Right forelimb (tissue), 1 donor: ENCODE measurements around the gene TTC34.
"Not testable (repeated sequence)": the region's sequence is repeated elsewhere in the genome, so short reads cannot be mapped to it uniquely, and the experiment has no call there.

Experiments
- DNase-seq: peaks from one replicate; pipeline ENCODE4 v3.0.0-alpha.2; 2018

Gene TTC34

DNA sequence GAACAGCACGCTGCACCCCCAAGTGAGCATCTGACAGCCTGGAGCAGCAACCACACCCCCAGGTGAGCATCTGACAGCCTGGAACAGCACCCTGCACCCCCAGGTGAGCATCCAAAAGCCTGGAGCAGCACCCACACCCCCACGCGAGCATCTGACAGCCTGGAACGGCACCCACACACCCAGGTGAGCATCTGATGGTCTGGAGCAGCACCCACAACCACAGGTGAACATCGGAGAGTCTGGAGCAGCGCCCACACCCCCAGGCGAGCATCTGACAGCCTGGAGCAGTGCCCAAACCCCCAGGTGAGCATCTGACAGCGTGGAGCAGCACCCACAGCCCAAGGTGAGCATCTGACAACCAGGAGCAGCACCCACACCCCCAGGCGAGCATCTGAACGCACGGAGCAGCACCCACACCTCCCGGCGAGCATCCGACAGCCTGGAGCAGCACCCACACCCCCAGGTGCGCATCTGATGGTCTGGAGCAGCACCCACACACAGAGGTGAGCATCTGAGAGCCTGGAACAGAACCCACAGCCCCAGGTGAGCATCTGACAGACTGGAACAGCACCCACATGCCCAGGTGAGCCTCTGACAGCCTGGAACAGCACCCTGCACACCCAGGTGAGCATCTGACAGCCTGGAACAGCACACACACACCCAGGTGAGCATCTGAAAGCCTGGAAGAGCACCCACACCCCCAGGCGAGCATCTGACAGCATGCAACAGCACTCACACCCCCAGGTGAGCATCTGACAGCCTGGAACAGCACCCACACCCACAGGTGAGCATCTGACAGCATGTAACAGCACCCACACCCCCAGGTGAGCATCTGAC, 145.7 kb downstream of the TTC34 start:
- not testable (repeated sequence) for DNase-seq

DNA sequence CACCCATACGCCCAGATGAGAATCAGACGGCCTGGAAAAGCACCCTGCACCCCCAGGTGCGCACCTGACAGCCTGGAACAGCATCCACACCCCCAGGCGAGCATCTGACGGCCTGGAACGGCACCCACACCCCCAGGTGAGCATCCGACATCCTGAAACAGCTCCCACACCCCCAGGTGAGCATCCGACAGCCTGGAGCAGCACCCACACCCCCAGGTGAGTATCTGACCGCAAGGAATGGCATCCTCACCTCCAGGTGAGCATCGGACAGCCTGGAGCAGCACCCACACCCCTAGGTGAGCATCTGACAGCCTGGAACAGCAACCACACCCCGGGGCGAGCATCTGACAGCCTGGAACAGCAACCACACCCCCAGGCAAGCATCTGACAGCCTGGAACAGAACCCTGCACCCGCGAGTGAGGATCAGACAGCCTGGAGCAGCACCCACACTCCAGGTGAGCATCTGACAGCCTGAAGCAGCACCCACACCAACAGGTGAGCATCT, 147.0 kb downstream of the TTC34 start:
- DNase-seq: not testable (repeated sequence)

DNA sequence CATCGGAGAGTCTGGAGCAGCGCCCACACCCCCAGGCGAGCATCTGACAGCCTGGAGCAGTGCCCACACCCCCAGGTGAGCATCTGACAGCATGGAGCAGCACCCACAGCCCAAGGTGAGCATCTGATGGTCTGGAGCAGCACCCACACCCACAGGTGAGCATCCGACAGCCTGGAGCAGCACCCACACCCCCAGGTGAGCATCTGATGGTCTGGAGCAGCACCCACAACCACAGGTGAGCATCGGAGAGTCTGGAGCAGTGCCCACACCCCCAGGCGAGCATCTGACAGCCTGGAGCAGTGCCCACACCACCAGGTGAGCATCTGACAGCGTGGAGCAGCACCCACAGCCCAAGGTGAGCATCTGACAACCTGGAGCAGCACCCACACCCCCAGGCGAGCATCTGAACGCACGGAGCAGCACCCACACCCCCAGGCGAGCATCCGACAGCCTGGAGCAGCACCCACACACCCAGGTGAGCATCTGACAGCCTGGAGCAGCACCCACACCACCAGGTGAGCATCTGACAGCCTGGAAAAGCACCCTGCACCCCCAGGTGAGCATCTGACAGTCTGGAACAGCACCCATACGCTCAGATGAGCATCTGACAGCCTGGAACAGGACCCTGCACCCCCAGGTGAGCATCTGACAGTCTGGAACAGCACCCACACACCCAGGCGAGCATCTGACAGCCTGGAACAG, 147.6 kb downstream of the TTC34 start:
- not testable (repeated sequence) for DNase-seq

DNA sequence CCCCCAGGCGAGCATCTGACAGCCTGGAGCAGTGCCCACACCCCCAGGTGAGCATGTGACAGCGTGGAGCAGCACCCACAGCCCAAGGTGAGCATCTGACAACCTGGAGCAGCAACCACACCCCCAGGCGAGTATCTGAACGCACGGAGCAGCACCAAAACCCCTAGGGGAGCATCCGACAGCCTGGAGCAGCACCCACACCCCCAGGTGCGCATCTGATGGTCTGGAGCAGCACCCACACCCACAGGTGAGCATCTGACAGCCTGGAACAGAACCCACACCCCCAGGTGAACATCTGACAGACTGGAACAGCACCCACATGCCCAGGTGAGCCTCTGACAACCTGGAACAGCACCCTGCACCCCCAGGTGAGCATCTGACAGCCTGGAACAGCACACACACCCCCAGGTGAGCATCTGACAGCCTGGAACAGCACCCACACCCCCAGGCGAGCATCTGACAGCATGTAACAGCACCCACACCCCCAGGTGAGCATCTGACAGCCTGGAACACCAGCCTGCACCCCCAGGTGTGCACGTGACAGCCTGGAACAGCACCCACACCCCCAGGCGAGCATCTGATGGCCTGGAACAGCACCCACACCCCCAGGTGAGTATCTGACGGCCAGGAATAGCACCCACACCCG, 148.4 kb downstream of the TTC34 start:
- not testable (repeated sequence) for DNase-seq

DNA sequence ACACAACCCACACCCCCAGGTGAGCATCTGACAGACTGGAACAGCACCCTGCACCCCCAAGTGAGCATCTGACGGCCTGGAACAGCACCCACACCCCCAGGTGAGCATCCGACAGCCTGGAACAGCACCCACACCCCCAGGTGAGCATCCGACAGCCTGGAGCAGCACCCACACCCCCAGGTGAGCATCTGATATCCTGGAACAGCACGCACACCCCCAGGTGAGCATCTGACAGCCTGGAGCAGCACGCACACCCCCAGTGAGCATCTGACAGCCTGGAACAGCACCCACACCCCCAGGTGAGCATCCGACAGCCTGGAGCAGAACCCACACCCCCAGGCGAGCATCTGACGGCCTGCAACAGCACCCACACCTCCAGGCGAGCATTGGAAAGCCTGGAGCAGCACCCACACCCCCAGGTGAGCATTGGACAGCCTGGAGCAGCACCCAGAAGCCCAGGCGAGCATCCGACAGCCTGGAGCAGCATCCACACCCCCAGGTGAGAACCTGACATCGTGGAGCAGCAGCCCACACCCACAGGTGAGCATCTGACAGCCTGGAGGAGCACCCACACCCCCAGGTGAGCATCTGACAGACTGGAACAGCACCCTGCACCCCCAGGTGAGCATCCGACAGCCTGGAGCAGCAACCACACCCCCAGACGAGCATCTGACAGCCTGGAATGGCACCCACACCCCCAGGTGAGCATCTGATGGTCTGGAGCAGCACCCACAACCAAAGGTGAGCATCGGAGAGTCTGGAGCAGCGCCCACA, 149.2 kb downstream of the TTC34 start:
- DNase-seq: not testable (repeated sequence)

DNA sequence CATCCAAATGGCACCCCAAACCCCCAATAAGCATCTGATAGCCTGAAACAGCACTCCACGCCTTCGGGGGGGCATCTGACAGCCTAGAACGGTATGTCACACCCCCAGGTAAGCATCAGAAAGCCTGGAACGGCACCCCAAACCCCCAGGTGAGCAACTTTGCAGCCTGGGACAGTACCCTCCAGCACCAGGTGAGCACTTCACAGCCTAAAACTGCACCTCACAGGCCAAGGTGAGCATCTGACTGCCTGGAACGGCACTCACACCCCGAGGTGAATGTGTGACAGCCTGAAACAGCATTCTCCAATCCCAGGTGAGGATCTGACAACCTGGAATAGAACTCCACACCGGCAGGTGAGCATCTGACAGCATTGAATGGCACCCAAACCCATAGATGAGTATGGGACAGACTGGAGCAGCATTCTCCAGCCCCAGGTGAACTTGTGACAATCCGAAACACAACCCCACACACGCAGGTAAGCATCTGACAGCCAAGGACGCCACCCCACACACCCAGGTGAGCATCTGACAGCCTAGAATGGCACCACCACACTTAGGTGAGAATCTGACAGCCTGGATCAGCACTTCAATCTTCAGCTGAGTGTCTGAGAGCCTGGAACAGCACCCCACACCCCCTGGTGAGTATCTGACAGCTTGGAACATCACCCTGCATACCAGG, 150.4 kb downstream of the TTC34 start:
- no peak for DNase-seq

DNA sequence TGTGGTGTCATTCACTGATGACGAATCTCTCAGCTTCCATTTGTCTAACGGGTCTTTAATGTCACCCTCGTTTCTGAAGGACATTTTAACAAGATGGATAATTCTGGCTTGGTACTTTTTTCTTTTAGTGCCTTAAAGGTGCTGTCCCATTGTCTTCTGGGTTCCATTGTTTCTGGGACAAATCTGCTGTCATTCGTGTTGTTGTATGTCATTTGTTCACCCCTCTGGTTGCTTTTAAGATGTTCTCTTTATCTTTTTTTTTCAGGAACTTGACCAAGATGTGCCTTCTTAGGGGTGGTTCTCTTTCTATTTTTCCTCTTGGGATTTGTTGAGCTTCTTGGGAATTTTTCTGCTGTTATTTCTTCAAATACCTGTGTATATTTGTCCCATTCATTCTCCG, 154.7 kb downstream of the TTC34 start:
- no peak for DNase-seq

DNA sequence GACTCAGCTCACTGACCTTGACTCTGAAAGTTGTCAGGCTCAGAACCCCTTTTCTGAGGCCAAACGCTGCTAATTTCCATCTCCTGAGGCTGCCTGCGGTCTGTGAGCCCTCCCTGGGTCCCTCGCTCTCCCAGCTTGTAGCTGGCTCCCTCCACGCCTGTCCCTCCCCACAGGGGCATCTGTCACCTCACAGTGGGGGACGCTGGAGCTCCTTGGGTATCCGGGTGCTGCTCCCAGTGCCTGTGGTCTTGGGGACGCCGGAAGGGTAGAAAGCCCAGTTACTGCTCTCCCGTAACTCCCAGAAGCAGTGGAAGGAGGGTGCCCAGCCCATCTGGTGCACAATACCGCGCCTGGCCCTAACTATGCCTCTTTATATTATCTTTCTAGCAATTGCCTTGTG, 155.7 kb downstream of the TTC34 start:
- DNase-seq: no peak

DNA sequence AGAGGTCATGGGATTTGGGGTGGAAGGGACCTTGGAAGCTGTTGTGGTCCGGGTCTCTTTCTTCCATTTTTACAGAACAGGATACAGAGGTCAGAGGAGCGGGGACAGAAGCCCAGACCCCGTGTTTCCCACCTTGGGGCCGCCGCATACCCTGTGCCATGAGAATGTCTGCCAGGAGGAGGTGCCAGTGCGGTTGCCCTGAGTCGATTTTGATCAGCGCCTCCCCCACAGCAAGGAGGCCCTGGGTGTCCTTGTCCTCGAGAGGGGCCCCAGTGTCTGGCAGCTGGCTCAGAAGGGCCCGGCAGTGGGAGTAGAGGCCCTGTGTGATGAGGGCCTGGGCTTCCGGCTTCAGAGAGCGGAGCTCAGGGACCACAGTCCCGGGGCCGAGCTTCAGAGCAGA, 156.3 kb downstream of the TTC34 start:
- DNase-seq: no peak

DNA sequence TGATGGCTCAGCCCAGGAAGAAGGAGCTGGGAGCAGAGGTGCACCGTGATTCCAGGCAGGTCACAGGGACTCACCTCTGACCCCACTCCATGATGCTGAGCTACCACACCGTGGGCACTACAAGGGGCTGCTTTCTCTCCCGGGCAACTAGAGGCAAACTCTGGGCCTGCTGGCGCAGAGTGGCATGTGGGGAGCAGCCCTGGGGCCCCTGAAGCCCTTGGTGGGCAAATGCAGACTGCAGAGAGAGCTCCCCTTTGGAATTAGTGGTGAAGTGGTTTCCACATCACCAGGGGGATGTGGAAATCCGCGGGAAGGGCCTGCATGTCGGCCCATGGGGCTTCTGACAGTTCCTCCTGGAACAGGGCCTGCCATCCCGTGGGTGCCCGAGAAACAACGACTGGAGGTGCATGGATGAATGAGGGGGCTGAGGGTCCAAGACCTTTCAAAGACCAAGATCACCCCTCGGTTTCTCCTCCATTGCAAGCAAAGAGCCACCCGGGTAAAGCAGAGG, 156.8 kb downstream of the TTC34 start:
- DNase-seq: no peak

DNA sequence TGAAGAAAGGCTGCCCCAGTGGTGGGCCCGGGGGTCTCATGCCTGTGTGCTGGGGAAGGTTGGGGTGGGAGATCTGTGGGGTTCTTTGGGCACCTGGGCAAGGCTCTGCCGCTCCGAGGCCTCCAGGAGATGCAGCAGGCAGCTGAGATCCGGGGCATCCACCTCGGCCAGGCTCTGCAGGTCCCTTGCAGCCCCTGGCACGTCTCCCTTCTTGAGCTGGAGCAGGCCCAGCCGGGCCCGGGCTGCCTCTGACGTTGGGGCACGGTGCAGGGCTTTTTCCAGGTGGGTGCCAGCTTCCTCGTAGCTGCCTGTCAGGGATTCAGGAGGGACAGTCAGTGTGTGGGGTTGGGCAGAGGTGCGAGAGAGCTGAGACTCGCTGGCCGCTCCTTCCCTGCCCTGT, 157.3 kb downstream of the TTC34 start:
- no peak for DNase-seq

DNA sequence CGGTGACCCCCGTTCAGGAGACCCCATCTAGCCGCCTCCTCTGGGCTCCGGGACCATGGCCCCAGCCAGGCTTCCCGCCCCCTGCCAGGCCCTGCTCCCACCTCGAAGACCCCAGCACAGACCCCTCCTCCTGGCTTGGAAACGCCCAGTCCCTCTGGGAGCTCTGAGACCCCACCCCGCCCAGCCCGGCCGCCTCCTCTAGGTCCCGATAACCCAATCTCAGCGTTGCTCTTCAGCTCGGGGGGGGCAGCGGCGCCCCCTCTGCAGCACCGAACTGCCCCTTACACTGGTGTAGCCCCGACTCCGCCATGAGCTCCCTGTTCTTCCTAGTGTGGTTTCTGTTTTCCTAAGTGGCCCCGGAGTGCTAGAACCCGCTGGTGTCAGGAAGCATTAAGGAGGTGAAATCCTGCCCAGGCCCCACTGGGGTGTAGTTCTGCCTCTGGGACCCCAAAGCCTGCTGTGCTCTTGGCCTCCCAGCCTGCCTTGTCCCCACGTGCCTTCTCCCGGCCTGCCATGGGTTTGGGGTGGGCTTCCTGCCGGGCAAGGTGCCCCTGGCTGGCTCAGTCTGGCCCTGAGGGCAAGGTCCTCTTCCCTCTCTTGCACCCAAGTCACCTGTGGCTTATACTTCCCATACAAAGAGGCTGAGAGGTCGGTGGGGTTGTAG, 157.9 kb downstream of the TTC34 start:
- DNase-seq: no peak

DNA sequence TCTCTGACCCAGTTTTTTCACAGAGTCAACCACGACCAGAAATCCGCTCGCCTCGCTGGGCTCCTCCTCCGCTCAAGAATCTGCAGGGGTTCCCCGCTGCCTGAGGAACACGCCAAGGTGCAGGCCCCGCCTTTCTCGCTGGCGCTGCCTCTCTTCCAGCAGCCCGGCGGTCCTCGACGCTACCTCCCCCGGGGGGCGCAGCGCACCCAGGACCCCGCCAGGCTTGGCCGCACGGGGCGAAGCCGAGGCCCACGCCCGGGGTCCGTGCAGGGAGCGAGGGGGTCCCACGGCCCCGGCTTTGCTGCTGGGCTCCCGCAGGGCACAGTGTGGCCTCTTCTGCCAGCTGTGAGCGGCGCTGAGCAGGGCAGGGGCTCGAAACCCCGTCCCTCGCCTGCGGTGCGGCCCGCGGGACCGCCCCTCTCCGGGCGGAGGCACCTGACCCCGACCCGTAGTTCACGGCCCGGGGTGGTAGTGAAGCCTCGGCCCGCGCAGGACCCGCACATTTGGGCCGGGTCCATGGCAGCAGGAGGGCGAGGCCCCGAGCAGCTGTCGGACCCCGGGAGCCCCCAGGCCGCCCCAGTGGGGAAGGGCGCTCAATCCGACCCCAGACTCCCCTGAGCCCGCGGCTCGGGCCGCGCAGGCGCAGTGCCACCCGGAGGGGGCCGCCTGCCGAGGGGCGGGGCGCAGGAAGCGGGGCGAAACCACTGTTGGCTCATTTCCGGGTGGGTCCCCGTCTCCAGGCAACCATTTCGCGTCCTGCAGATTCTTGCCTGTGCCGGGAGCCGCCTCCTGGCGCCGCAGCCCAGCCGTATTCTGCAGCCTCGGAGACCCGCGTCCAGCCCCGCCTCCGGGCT, 158.7 kb downstream of the TTC34 start:
- DNase-seq: peak; percentile 95

DNA sequence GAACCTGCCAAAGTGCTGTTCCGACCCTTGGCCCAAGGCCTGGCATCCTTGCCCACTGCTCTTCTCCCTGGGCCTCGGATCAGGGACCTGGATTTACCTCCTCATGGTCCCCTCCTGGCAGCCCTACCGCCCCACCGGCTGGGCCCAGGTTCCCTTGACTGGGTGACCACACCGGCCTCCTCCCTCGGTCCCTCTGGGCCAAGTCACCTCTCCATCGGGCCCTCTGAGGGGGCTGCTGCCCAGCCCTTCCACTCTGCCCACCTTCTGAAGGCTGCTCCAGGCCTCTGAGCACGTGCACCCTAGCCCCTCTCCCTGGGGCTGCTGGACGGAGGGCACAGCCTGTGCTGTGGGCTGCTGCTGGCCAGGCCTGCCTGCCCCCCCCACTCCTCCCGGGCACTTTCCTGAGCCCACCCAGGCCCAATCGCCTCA, 159.3 kb downstream of the TTC34 start:
- DNase-seq: no peak

DNA sequence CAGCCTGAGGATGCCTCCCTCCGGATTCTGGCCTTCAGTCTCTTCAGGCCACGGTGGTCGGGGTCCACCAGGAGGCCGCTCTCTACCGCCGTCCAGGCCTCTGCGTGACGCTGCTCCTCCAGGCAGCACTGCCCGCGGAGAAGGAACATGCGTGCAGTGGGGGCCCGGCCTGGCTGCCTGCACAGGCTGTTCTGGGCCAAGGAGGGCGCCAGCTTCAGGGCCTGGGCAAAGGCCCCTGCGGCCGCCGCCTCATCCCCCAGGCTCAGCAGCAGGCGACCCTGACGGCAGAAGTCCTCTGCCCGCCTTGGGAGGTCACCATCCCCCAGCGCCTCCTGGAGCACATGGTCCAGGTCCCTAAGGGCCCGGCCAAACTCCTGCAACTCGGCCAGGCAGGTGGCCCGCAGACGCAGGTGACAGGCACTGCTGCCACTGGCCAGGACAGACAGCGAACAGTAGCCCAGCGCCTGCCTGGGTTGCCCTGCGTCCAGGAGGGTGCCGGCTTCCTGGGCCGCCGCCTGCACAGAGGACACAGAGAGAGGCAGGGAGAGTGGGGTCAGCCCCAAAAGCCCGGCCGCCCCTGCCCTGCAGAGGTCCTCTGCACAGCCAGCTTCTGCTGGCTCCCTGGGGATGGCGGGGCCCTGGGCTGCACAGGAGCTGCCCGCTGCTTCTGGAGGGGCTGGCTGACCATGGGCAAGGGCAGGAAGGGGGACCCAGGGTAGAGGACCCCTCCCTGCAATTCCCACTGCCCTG, 159.9 kb downstream of the TTC34 start:
- DNase-seq: no peak

DNA sequence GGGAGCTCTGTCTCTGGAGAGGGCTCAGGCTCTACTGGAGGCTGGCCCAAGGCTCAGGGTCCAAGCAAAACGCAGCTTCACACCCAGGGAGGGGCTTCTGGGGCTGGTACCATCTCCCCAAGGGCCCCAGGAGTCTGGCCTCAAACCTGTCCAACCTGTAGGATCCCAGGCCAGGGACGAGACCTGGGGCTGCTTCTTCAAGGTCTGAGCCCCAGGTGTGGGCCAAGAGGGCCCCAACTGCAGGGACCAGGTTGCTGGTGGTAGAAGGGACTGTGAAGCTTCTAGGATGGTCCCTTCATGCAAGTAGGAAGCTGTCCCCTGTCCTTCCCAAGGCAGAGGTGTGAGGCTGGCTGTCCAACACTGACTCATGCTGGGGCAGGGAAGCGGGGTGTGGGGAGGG, 160.9 kb downstream of the TTC34 start:
- DNase-seq: no peak

DNA sequence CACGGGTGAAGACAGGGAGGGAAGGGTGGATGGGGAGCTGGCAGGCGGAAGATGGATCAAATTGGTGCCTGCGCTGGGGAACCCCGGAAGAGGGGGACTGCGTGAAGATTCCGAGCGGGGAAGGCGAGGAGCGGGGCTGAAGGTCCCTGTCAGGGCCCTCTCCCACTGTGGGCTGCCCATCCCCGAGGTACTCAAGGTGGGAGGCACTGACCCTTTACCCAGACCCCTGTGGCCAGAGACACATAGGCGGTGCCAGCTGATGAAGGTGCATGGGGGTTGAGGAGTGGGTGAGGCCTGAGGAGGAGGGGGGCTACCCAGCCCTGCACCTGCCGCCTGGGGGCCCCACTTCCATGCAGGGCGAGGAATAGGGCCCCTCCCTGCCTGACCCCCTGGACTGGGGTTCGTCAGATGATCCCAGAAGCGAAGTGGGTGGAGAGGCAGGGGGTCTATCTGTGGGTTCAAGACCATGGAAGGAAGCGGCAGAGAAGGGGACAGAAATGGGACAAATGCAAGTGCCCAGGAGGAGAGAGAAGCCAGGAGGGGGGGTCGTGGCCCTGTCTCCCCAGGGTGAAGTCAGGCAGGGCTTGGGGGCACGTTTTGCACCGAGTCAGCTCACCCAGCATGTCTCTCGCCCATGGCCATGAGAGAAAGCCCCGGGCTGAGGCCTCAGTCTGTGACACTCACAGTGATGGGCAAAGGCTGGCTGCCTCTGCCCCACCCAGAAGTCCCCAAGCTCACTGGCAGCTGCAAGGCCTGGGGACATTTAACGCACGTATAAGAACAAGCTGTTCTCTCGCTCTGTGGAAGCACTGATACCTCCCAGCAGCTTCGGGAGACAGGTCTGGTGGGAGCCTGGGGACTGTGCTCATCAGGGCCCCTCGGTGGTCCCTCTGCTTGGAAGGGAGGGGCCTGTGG, 161.6 kb downstream of the TTC34 start:
- no peak for DNase-seq

DNA sequence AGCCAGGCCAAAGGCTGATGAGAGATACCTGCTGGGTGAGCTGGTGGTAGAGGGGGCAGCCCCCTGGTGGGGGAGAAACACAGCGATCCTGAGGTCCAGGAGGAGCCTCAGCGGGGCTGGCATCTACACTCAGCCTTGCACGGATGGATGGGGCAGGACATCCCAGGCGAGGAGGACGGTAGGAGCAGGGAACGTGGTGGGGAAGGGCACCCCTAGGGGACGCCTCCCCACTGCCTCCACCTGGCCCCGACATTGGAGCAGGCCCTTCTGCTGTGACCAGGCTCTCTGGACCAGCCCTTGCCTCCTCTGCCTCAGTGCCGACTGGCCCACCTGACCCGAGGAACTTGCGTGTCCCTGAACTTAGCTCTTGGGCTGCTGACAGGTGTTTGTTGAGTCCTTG, 162.3 kb downstream of the TTC34 start:
- no peak for DNase-seq
